Measurements from ENCODE around the gene C17orf100.
"Not testable (repeated sequence)": the region's sequence is repeated elsewhere in the genome, so short reads cannot be mapped to it uniquely, and the experiment has no call there.

Gene C17orf100

GRCh38 chr17:6669479-6670212, 18.1 kb downstream of the C17orf100 start:
- no peak for FAIRE-seq

- no peak for FAIRE-seq
These were observed 19.0 kb downstream of the C17orf100 start for GRCh38 chr17:6670571-6670970.

GRCh38 chr17:6670999-6671398, 19.4 kb downstream of the C17orf100 start:
- FAIRE-seq, result no peak

- FAIRE-seq, result no peak
These were observed 19.9 kb downstream of the C17orf100 start for GRCh38 chr17:6671431-6671830.

GRCh38 chr17:6674586-6674985, 23.0 kb downstream of the C17orf100 start:
- FAIRE-seq, result no peak

- FAIRE-seq, result no peak
These were observed 23.8 kb downstream of the C17orf100 start for GRCh38 chr17:6675201-6675825.

- FAIRE-seq, result no peak
These were observed 25.2 kb downstream of the C17orf100 start for GRCh38 chr17:6676802-6677157.

- no peak for FAIRE-seq
These were observed 25.7 kb downstream of the C17orf100 start for GRCh38 chr17:6677158-6677831.

- FAIRE-seq, result no peak
These were observed 26.4 kb downstream of the C17orf100 start for GRCh38 chr17:6677946-6678345.

- no peak for FAIRE-seq
These were observed 27.7 kb downstream of the C17orf100 start for GRCh38 chr17:6679241-6679640.

GRCh38 chr17:6681176-6681575, 29.6 kb downstream of the C17orf100 start:
- no peak for FAIRE-seq

GRCh38 chr17:6681671-6682070, 30.1 kb downstream of the C17orf100 start:
- FAIRE-seq, result no peak

- FAIRE-seq, result no peak
These were observed 30.8 kb downstream of the C17orf100 start for GRCh38 chr17:6682339-6682738.

- no peak for FAIRE-seq
These were observed 31.6 kb downstream of the C17orf100 start for GRCh38 chr17:6683081-6683684.

GRCh38 chr17:6683730-6684459, 32.3 kb downstream of the C17orf100 start:
- no peak for FAIRE-seq

GRCh38 chr17:6684460-6684783, 32.9 kb downstream of the C17orf100 start:
- FAIRE-seq, result no peak

- FAIRE-seq, result no peak
These were observed 33.6 kb downstream of the C17orf100 start for GRCh38 chr17:6684881-6685767.

GRCh38 chr17:6686026-6686425, 34.5 kb downstream of the C17orf100 start:
- FAIRE-seq, result no peak

- FAIRE-seq, result no peak
These were observed 37.4 kb downstream of the C17orf100 start for GRCh38 chr17:6688944-6689343.

GRCh38 chr17:6690641-6691040, 39.1 kb downstream of the C17orf100 start:
- FAIRE-seq, result no peak

- no peak for FAIRE-seq
These were observed 40.0 kb downstream of the C17orf100 start for GRCh38 chr17:6691546-6691945.

- not testable (repeated sequence) for FAIRE-seq
These were observed 40.4 kb downstream of the C17orf100 start for GRCh38 chr17:6691958-6692357.

Data from colon (tissue), 2 donors.